ENCODE results near the gene ZNF275.

- no peak for TF ChIP-seq CTCF (IDR thresholded peaks at IDR 0.05)
- TF ChIP-seq POLR2A (IDR thresholded peaks at IDR 0.05): no peak
- TF ChIP-seq EP300 (IDR thresholded peaks at IDR 0.05): no peak
These were observed 5.7 kb downstream of the ZNF275 start for GRCh38 chrX:153339662-153340061.

Measured in gastroesophageal sphincter (tissue), 3 donors.